Cerebellar nuclear complex (tissue), 1 donor: ENCODE data around the gene PPP2R5A.
"Not testable (repeated sequence)": the region's sequence is repeated elsewhere in the genome, so short reads cannot be mapped to it uniquely, and the experiment has no call there.

Source experiments
- DNase-seq, 2 experiments: peaks; one replicate each; lab custom pipeline; 2025; lab: John Stamatoyannopoulos, UW

Gene PPP2R5A

GRCh38 chr1:212355230-212355969 is 70.2 kb downstream of the PPP2R5A start:
- DNase-seq: no peak

GRCh38 chr1:212359794-212360479 is 74.7 kb downstream of the PPP2R5A start:
- DNase-seq: no peak

- DNase-seq: no peak
These were observed 79.8 kb downstream of the PPP2R5A start for GRCh38 chr1:212364985-212365384.

GRCh38 chr1:212366901-212367300 is 81.7 kb downstream of the PPP2R5A start:
- DNase-seq: no peak

- no peak for DNase-seq
These were observed 82.4 kb downstream of the PPP2R5A start for GRCh38 chr1:212367474-212368072.

DNA sequence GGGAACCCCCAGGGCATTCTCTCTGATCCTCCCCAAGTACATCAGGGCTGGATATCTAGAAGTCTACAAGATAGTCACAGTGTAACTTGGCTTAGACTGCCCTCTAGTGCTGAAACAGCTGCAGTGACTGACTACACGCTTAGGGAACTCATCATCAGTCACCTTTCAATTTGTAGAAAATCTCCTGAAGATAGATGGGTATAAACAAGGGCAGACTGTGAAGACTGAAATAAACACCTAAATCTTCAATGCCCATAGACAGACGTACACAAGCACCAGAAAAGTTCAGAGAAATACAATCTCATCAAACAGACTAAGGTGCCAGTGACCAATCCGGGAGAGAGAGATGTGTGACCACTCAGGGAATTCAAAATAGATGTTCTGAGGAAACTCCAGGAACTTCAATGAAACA is 82.9 kb downstream of the PPP2R5A start:
- no peak for DNase-seq

GRCh38 chr1:212375986-212376385 is 90.8 kb downstream of the PPP2R5A start:
- no peak for DNase-seq

- DNase-seq: no peak
These were observed 92.4 kb downstream of the PPP2R5A start for GRCh38 chr1:212377644-212378043.

DNA sequence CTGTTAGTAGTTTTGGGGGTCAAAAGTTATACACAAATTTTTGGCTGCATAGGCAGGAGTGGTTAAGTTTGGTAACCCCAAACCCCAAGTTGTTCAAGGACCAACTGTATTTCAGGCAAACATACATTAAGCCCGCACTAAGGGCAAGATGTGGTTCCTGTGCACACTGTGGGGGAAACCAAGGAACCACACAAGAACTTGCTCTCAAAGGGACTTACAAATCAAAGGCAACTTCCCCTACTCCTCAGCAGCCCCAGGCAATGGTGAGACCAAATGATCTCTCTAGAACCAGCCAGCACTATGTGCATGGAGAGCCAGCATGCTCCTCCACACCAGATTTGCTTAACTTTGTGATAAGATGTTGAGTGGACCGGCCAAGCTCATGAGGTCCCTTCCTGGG is 94.2 kb downstream of the PPP2R5A start:
- no peak for DNase-seq

DNA sequence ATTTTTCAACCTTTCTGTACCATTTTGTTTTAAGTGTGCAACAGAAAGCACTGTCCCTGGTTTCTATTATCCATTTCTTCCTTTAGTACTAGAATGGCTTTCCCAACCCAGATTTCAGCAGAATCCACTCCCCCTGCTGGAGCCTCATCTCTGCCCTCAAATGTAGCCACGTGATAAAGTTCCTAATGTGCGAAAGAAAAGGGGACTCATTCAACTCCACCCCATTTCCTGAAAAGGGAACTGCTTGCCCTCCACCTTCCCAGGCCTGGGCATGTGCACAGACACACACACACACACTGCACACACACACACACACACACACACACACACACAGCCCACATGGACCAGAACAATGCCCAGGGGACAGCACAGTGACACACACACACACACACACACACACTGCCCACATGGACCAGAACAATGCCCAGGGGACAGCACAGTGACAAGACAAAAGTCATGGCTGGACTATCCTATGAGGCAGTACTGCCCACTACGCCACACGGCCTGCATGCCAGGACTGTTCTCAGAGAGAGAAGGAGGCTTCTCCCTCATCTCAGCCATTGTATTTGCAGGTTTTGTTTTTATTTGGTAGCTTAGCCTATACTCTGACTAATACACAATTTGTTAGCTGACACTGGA is 96.3 kb downstream of the PPP2R5A start:
- no peak for DNase-seq

DNA sequence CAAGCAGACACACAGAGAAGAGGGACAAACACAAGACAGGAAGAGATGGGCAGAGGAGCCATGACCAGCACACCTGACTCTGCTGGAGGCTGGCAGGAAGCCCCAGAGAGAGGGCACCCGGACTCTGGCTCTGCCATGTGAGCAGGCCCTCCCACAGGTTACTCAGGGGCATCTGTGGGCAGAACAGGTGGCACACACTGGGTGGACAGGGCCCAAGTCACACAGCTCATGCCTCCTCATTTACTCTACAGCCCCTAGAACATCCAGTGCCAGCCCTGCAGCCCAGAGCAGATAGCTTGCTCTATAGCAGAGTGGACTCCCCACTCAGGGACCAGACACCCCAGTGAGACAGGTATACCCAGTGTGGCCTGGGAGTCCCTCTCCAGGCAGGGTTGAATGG is 100.8 kb downstream of the PPP2R5A start:
- DNase-seq: no peak

- DNase-seq: no peak
These were observed 103.9 kb downstream of the PPP2R5A start for GRCh38 chr1:212388985-212389716.

DNA sequence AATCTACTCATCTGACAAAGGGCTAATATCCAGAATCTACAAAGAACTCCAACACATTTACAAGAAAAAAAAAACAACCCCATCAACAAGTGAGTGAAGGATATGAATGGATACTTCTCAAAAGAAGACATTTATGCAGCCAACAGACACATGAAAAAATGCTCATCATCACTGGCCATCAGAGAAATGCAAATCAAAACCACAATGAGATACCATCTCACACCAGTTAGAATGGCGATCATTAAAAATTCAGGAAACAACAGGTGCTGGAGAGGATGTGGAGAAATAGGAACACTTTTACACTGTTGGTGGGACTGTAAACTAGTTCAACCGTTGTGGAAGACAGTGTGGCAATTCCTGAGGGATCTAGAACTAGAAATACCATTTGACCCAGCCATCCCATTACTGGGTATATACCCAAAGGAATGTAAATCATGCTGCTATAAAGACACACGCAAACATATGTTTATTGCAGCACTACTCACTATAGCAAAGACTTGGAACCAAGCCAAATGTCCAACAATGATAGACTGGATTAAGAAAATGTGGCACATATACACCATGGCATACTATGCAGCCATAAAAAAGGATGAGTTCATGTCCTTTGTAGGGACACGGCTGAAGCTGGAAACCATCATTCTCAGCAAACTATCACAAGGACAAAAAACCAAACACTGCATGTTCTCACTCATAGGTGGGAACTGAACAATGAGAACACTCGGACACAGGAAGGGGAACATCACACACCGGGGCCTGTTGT is 110.6 kb downstream of the PPP2R5A start:
- not testable (repeated sequence) for DNase-seq

DNA sequence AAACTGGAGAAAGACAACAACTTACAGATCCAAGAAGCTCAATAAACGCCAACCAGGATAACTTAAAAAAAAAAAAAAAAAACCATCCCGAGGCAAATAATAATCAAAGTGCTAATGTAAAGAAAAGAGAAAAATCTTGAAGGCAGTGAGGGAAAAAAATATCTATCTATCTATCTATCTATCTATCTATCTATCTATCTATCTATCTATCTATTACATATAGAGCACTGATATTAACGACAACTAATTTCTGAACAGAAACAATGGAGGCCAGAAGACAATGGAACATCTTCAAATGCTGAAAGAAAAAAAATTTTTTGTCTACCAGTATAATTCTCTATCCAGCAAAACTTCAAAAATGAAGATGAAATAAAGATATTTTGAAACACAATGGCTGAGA is 111.4 kb downstream of the PPP2R5A start:
- DNase-seq: no peak

DNA sequence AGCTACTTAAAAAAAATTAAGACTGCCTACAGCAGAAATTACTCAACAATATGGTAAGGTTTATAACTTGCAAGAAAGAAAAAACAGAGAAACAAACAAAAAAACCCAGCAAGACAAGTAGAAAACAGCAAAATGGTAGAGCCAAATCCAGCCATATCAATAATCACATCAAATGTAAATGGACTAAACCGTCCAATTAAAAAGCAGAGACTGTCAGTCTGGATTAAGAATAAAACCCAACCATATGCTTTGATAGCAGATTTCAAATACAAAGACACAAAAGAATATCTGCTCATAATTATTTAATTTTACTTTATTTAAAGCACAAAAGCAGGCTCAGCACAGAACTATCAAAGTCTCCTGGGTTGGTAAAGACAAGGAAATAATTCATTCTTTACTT is 112.0 kb downstream of the PPP2R5A start:
- no peak for DNase-seq

GRCh38 chr1:212401042-212401441 is 115.8 kb downstream of the PPP2R5A start:
- DNase-seq: no peak

DNA sequence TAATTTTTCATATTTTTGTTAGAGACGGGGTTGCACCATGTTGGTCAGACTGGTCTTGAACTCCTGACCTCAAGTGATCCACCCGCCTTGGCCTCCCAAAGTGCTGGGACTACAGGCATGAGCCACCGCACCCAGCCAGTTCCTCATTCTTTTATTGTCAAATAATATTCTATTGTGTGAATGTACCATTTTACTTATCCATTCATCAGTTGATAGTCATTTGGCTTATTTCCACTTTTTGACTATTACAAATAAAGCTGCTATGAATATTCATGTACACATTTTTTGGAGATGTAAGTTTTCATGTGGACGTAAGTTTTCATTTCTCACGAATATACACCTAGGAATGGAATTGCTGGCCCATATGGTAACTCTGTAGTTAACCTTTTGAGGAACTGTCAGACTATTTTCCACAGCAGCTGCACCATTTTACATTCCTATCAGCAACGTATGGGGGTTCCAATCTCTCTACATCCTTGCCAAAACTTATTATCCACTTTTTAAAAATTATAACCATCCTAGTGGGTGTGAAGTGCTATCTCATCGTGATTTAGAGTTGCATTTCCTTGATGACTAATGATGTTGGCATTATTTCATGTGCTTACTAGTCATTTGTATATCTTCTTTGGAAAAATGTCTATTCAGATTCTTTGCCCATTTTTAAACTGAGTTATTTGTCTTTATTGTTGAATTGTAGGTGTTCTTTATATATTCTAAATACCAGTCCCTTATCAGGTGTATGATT is 116.8 kb downstream of the PPP2R5A start:
- no peak for DNase-seq

GRCh38 chr1:212402666-212403321 is 117.6 kb downstream of the PPP2R5A start:
- no peak for DNase-seq

- no peak for DNase-seq
These were observed 125.1 kb downstream of the PPP2R5A start for GRCh38 chr1:212410231-212410820.
